Fibroblast of villous mesenchyme (primary cell): ENCODE results near the gene PAX2. TPM values are rescaled to one million over a fixed set of nuclear protein-coding genes. Genes with fewer than 3 reads are reported as not detected.

ENCODE experiments used
- DNase-seq: peaks from one replicate; pipeline ENCODE4 v3.0.0-alpha.2; 2010; ENCODE audit warnings: low read depth
- H3K4me3 ChIP-seq: 2 replicates; pipeline ENCODE4 v1.5.1; 2011; ENCODE audit warnings: low read depth, mild to moderate bottlenecking, low read length
- total RNA-seq: library from RNA; depleted of rRNA; stranded (reverse); fragments of >200 nt; gene quantifications from 2 replicates; pipeline ENCODE4 v1.2.3, GENCODE V29; 2012
- TF ChIP-seq, protein P1 (sequence below): IDR thresholded peaks from 2 replicates; pipeline ENCODE4 v1.5.1; 2012; ENCODE audit warnings: low read depth, mild to moderate bottlenecking, low read length; ENCODE audit not compliant: insufficient read depth

PAX2 gene
- total RNA-seq, 1 donor, result not detected

DNA sequence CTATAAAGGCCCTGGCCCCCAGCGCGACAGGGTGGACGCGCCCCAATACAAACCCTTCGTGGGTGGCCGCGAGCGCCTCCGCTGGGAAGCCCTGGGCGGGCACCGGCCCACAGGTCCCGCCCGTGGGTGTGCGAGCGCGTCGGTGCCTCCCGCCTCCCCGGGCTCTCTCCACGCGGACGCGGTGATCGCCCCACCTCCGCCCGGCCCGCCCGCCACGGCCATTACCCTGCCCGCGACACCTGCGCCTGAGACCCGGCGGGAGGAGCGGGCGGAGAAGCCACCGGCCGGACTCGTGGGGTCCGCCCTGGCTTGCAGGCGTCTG lies 81.2 kb downstream of the PAX2 start:
- no peak for DNase-seq
- TF ChIP-seq, protein P1, sequence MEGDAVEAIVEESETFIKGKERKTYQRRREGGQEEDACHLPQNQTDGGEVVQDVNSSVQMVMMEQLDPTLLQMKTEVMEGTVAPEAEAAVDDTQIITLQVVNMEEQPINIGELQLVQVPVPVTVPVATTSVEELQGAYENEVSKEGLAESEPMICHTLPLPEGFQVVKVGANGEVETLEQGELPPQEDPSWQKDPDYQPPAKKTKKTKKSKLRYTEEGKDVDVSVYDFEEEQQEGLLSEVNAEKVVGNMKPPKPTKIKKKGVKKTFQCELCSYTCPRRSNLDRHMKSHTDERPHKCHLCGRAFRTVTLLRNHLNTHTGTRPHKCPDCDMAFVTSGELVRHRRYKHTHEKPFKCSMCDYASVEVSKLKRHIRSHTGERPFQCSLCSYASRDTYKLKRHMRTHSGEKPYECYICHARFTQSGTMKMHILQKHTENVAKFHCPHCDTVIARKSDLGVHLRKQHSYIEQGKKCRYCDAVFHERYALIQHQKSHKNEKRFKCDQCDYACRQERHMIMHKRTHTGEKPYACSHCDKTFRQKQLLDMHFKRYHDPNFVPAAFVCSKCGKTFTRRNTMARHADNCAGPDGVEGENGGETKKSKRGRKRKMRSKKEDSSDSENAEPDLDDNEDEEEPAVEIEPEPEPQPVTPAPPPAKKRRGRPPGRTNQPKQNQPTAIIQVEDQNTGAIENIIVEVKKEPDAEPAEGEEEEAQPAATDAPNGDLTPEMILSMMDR, result no peak
- no peak overlapping the region for H3K4me3 ChIP-seq

DNA sequence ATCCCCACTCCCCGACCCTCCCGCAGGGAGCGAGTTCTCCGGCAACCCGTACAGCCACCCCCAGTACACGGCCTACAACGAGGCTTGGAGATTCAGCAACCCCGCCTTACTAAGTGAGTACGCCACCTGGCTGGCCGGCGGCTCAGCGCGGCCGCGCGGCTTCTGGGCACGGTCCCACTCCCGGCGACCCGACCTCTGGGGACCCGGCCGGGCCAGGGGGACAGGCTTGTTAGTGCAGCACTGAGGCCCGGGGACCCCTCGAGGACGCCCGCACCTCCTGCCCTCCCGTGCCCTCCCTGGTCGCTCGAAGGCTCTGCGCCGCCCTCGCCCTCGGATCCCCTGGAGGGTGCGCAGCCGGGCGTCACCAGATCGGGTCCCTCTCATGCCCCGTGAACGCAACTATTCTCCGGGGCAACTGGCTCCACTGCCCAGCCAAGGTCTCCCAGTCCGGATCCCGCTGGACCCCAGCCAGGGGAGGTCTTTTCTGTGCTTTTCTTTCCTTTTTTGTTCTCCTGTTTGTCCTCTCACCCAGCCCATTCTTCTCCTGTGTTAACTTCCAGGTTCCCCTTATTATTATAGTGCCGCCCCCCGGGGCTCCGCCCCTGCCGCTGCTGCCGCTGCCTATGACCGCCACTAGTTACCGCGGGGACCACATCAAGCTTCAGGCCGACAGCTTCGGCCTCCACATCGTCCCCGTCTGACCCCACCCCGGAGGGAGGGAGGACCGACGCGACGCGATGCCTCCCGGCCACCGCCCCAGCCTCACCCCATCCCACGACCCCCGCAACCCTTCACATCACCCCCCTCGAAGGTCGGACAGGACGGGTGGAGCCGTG lies 81.8 kb downstream of the PAX2 start:
- H3K4me3 ChIP-seq, result no peak overlapping the region
- TF ChIP-seq, protein P1, result no peak
- no peak for DNase-seq

DNA sequence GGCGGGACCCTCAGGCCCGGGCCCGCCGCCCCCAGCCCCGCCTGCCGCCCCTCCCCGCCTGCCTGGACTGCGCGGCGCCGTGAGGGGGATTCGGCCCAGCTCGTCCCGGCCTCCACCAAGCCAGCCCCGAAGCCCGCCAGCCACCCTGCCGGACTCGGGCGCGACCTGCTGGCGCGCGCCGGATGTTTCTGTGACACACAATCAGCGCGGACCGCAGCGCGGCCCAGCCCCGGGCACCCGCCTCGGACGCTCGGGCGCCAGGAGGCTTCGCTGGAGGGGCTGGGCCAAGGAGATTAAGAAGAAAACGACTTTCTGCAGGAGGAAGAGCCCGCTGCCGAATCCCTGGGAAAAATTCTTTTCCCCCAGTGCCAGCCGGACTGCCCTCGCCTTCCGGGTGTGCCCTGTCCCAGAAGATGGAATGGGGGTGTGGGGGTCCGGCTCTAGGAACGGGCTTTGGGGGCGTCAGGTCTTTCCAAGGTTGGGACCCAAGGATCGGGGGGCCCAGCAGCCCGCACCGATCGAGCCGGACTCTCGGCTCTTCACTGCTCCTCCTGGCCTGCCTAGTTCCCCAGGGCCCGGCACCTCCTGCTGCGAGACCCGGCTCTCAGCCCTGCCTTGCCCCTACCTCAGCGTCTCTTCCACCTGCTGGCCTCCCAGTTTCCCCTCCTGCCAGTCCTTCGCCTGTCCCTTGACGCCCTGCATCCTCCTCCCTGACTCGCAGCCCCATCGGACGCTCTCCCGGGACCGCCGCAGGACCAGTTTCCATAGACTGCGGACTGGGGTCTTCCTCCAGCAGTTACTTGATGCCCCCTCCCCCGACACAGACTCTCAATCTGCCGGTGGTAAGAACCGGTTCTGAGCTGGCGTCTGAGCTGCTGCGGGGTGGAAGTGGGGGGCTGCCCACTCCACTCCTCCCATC lies 82.7 kb downstream of the PAX2 start:
- TF ChIP-seq, protein P1, result no peak
- peak overlapping the region; percentile 5 for H3K4me3 ChIP-seq
- no peak for DNase-seq

DNA sequence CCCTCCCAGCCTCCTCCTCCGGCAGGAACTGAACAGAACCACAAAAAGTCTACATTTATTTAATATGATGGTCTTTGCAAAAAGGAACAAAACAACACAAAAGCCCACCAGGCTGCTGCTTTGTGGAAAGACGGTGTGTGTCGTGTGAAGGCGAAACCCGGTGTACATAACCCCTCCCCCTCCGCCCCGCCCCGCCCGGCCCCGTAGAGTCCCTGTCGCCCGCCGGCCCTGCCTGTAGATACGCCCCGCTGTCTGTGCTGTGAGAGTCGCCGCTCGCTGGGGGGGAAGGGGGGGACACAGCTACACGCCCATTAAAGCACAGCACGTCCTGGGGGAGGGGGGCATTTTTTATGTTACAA lies 83.3 kb downstream of the PAX2 start:
- TF ChIP-seq, protein P1, result no peak
- H3K4me3 ChIP-seq, result peak overlapping the region; percentile 40

DNA sequence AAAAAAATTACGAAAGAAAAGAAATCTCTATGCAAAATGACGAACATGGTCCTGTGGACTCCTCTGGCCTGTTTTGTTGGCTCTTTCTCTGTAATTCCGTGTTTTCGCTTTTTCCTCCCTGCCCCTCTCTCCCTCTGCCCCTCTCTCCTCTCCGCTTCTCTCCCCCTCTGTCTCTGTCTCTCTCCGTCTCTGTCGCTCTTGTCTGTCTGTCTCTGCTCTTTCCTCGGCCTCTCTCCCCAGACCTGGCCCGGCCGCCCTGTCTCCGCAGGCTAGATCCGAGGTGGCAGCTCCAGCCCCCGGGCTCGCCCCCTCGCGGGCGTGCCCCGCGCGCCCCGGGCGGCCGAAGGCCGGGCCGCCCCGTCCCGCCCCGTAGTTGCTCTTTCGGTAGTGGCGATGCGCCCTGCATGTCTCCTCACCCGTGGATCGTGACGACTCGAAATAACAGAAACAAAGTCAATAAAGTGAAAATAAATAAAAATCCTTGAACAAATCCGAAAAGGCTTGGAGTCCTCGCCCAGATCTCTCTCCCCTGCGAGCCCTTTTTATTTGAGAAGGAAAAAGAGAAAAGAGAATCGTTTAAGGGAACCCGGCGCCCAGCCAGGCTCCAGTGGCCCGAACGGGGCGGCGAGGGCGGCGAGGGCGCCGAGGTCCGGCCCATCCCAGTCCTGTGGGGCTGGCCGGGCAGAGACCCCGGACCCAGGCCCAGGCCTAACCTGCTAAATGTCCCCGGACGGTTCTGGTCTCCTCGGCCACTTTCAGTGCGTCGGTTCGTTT lies 83.9 kb downstream of the PAX2 start:
- peak overlapping the region; percentile 40 for H3K4me3 ChIP-seq
- DNase-seq, result no peak
- TF ChIP-seq, protein P1, result no peak

More for the DNA sequence above, 83.3 kb downstream of the PAX2 start:
- no peak for DNase-seq

DNA sequence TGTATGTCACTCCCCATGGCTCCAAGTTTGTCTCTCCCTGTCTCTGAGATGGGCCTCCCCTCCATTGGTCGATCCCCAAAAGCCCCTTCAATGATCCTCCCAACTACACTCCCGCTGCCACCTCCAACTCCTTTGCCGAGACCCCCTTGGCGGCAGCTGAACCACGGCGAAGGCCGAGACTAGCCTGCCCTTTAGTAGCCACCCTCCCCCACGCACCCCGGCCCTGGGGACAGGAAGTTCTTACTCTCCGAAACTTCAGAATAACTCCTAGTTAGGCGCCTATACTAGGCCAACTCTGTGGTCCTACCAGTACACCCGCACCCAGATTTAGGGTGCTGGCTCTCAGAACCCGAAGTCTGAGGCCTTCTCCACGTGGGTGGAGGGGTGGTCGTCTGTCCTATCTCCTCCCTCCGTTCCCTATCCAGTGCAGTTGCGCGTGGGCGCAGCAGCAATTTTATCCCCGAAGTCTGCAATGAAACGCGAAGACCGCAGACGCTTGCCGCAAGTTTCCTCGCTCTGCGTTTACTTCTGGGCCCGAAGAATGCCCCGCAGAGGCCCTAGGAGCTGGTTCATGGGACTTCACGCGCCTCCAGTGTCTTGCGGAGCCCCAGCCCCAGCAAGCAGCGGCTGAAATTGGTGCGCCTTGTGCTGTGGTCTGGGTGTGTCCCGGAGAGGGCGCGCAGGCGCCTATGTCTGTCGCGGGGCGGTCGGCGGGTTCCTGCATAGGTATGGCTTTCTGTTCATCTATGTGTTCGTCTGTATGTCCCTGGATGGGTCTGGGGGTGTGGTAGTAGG lies 84.7 kb downstream of the PAX2 start:
- no peak overlapping the region for H3K4me3 ChIP-seq
- TF ChIP-seq, protein P1, result no peak
- no peak for DNase-seq
